Esophagus squamous epithelium (tissue), 4 donors: Measurements from ENCODE around the gene ST3GAL5.

ENCODE experiments used
- CTCF ChIP-seq, 6 experiments: fragments of 450-650 bp in 4 of 6; fragments of 200-600 bp in 2 of 6; sonication (generic) in 2 of 6; IDR thresholded peaks; one replicate each; pipeline ENCODE4 v1.5.1; 2016 to 2019; ENCODE audit warnings: antibody characterized with exemption in 6 of 6, mild to moderate bottlenecking in 4 of 6, moderate library complexity in 4 of 6
- POLR2A ChIP-seq, 4 donors: fragments of 450-650 bp; IDR thresholded peaks; one replicate each; pipeline ENCODE4 v1.6.1; 2017; ENCODE audit warnings: antibody characterized with exemption in 4 of 4, mild to moderate bottlenecking in 4 of 4, moderate library complexity in 3 of 4

DNA sequence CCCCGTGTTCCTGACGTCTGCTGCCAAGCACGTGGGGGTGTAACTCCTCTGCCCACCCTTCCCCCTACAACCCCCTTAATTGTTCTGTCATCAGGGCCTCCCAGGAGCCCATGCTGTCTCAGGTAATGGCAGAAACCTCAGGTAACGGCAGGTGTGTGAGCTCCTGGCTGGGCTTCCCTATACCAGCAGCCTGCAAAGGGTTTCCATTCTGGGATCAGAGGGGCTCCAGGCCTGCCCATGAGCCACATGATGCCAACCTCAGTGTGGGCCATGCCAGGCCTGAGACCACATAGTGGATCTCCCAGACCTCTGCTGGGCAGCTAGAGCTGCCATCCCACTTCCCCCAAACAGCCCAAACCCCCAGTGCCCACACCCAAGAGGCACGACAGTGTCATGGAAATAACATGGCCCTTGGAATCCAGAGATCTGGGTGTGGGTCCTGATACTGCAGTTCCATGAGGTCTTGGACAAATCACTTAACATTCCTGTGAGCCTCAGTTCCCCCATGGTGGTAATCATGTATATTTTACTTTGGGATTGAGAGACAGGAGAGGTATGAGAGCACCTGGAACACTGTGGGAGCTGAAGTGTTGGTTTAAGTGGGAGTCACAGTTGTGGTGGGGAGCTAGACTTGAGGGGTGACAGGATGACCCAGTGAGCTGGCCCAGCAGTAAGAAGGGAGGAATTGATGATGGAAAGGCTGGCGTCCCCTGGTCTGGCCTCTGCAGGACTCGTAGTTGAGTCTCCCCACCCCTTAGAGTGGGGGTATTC lies 75.4 kb downstream of the ST3GAL5 start:
- TF ChIP-seq CTCF (IDR thresholded peaks at IDR 0.05) (no peak), POLR2A (IDR thresholded peaks at IDR 0.05) (no peak)
